ENCODE data around the gene SPDEF.

GRCh38 chr6:34593701-34594100 lies 37.6 kb upstream of the SPDEF start:
- TF ChIP-seq CTCF (IDR thresholded peaks at IDR 0.05) (no peak), EZH2 (IDR thresholded peaks at IDR 0.05; ENCODE audit: borderline replicate concordance, insufficient read depth, low read depth, low read length, poor library complexity, severe bottlenecking) (no peak)

All from B cell (primary cell).